H1 (cell line): ENCODE data around the gene SYNPO. TPM values are rescaled to one million over a fixed set of nuclear protein-coding genes. Genes with fewer than 3 reads are reported as not detected.

ENCODE experiments used
- CTCF ChIA-PET: fragments of 300-600 bp; sonication (Branson Sonifier 250); formaldehyde crosslinking; loops from one replicate; lab custom pipeline; 2021; ENCODE audit not compliant: partially characterized antibody; lab: Charles Lee
- POLR2A ChIA-PET: fragments of 300-600 bp; sonication (Branson Sonifier 250); formaldehyde crosslinking; loops from one replicate; lab custom pipeline; 2021; ENCODE audit warnings: inconsistent platforms; ENCODE audit not compliant: partially characterized antibody; lab: Charles Lee
- DNase-seq, 2 experiments: peaks; one replicate each; pipeline versions ENCODE4 v3.0.0 to v3.0.0-alpha.2; 2010 to 2022; ENCODE audit warnings: low spot score in 2 of 2, low read depth in 1 of 2, mixed read lengths in 1 of 2
- FAIRE-seq: peaks from 2 replicates; lab custom pipeline; 2011; peaks lifted over from hg19 to GRCh38; lab: Jason Lieb, UNC
- H2AFZ ChIP-seq: 2 replicates; pipeline ENCODE4 v1.8.1; 2012; ENCODE audit warnings: low read length, inconsistent platforms
- H2AK5ac ChIP-seq: 2 replicates; pipeline ENCODE4 v1.6.1; 2013; ENCODE audit warnings: low read depth, low read length
- H2BK120ac ChIP-seq: replicated peaks from 2 replicates; pipeline ENCODE3; 2013; ENCODE audit warnings: low read depth, low read length, inconsistent platforms
- H2BK12ac ChIP-seq: 2 replicates; pipeline ENCODE4 v1.6.1; 2013; ENCODE audit warnings: low read depth, low read length
- H2BK15ac ChIP-seq: 2 replicates; pipeline ENCODE4 v1.6.1; 2013; ENCODE audit warnings: low read length
- H2BK20ac ChIP-seq: 2 replicates; pipeline ENCODE4 v1.6.1; 2013; ENCODE audit warnings: low read length
- H2BK5ac ChIP-seq: 2 replicates; pipeline ENCODE4 v1.6.1; 2013; ENCODE audit warnings: low read depth, low read length
- H3K14ac ChIP-seq: 2 replicates; pipeline ENCODE4 v1.6.1; 2013; ENCODE audit warnings: inconsistent platforms; ENCODE audit not compliant: insufficient read length
- H3K18ac ChIP-seq: 2 replicates; pipeline ENCODE4 v1.6.1; 2013; ENCODE audit warnings: low read length; ENCODE audit errors: extremely low read depth
- H3K23ac ChIP-seq: 2 replicates; pipeline ENCODE4 v1.6.1; 2013; ENCODE audit warnings: inconsistent platforms; ENCODE audit not compliant: insufficient read length
- H3K23me2 ChIP-seq: 2 replicates; pipeline ENCODE4 v1.6.1; 2013; ENCODE audit warnings: low read depth, low read length
- H3K27ac ChIP-seq: 2 replicates; pipeline ENCODE4 v1.6.1; 2011; ENCODE audit warnings: low read depth, low read length, inconsistent platforms
- H3K27me3 ChIP-seq, 4 experiments: replicated peaks in 1 of 4; 1 replicate in 1 of 4; 2 replicates in 3 of 4; pipeline versions ENCODE4 v1.6.1 to v1.8.1; 2011 to 2013; ENCODE audit warnings: low read length in 3 of 4, mild to moderate bottlenecking in 3 of 4, inconsistent platforms in 2 of 4, mixed read lengths in 2 of 4, moderate library complexity in 1 of 4; ENCODE audit not compliant: control insufficient read depth in 3 of 4, insufficient read depth in 3 of 4; ENCODE audit errors: extremely low read depth in 1 of 4
- H3K36me3 ChIP-seq, 4 experiments: 2 replicates each; pipeline versions ENCODE4 v1.6.1 to v1.8.1; 2011 to 2013; ENCODE audit warnings: mild to moderate bottlenecking in 4 of 4, low read length in 3 of 4, moderate library complexity in 2 of 4, control low read depth in 1 of 4, inconsistent platforms in 1 of 4; ENCODE audit not compliant: insufficient read depth in 4 of 4, control insufficient read depth in 2 of 4
- H3K4ac ChIP-seq: replicated peaks from 2 replicates; pipeline ENCODE3; 2013; ENCODE audit warnings: low read length, low read depth, mixed read lengths, inconsistent platforms; ENCODE audit not compliant: insufficient read length
- H3K4me1 ChIP-seq, 4 experiments: replicated peaks in 1 of 4; 1 replicate in 1 of 4; 2 replicates in 3 of 4; pipeline versions ENCODE4 v1.6.1 to v1.8.1; 2011 to 2013; ENCODE audit warnings: low read length in 3 of 4, inconsistent platforms in 2 of 4, mixed read lengths in 1 of 4; ENCODE audit not compliant: insufficient read depth in 4 of 4, control insufficient read depth in 3 of 4
- H3K4me2 ChIP-seq, 2 experiments: 2 replicates each; pipeline versions ENCODE4 v1.6.1 to v1.8.1; 2011 to 2013; ENCODE audit warnings: low read depth in 2 of 2, low read length in 2 of 2, control low read depth in 1 of 2, inconsistent platforms in 1 of 2, mild to moderate bottlenecking in 1 of 2; ENCODE audit not compliant: insufficient read depth in 1 of 2
- H3K4me3 ChIP-seq, 4 experiments: fragments of 200-600, 300-600 bp in 1 of 4; sonication (generic), shearing (Covaris generic), sonication (Bioruptor Twin) in 1 of 4; 2 replicates each; pipeline versions ENCODE4 v1.5.1 to v1.8.1; 2011 to 2016; ENCODE audit warnings: low read length in 4 of 4, low read depth in 3 of 4, control low read depth in 2 of 4, inconsistent platforms in 2 of 4, mild to moderate bottlenecking in 2 of 4, mixed read lengths in 1 of 4, moderate library complexity in 1 of 4; ENCODE audit not compliant: insufficient read depth in 2 of 4; ENCODE audit errors: extremely low read depth in 1 of 4
- H3K56ac ChIP-seq: replicated peaks from 2 replicates; pipeline ENCODE3; 2013; ENCODE audit warnings: low read depth, mild to moderate bottlenecking, mixed read lengths, low read length, inconsistent platforms; ENCODE audit not compliant: insufficient read length
- H3K79me1 ChIP-seq: 2 replicates; pipeline ENCODE4 v1.6.1; 2013; ENCODE audit warnings: low read depth, low read length, control low read depth
- H3K79me2 ChIP-seq, 2 experiments: 2 replicates each; pipeline versions ENCODE4 v1.6.1 to v1.8.1; 2012 to 2013; ENCODE audit warnings: low read length in 2 of 2, mild to moderate bottlenecking in 2 of 2, inconsistent platforms in 1 of 2; ENCODE audit not compliant: insufficient read depth in 2 of 2, control insufficient read depth in 1 of 2
- H3K9ac ChIP-seq, 4 experiments: replicated peaks in 1 of 4; 1 replicate in 1 of 4; 2 replicates in 3 of 4; pipeline versions ENCODE4 v1.6.1 to v1.8.1; 2011 to 2013; ENCODE audit warnings: low read depth in 3 of 4, low read length in 3 of 4, control low read depth in 2 of 4, mild to moderate bottlenecking in 2 of 4, moderate library complexity in 2 of 4, inconsistent platforms in 1 of 4; ENCODE audit errors: extremely low read depth in 1 of 4
- H3K9me3 ChIP-seq, 2 experiments: 2 replicates each; pipeline versions ENCODE4 v1.6.1 to v1.8.1; 2012 to 2013; ENCODE audit warnings: mild to moderate bottlenecking in 2 of 2, moderate library complexity in 2 of 2, control low read depth in 1 of 2, inconsistent platforms in 1 of 2, low read depth in 1 of 2, low read length in 1 of 2, mixed read lengths in 1 of 2; ENCODE audit not compliant: insufficient read depth in 2 of 2
- H4K20me1 ChIP-seq, 2 experiments: replicated peaks in 1 of 2; 2 replicates each; pipeline versions ENCODE3 to v1.8.1; 2011 to 2013; ENCODE audit warnings: inconsistent platforms in 2 of 2, low read length in 2 of 2, mild to moderate bottlenecking in 1 of 2; ENCODE audit not compliant: insufficient read depth in 2 of 2, control insufficient read depth in 1 of 2
- H4K5ac ChIP-seq: 2 replicates; pipeline ENCODE4 v1.6.1; 2013; ENCODE audit warnings: low read length, low read depth, mixed read lengths, inconsistent platforms; ENCODE audit not compliant: insufficient read length
- H4K8ac ChIP-seq: 2 replicates; pipeline ENCODE4 v1.8.0; 2013; ENCODE audit warnings: mild to moderate bottlenecking, moderate library complexity, low read length, inconsistent platforms; ENCODE audit not compliant: insufficient read depth; ENCODE audit errors: extremely low read depth
- H4K91ac ChIP-seq: replicated peaks from 2 replicates; pipeline ENCODE3; 2013; ENCODE audit warnings: low read length, mixed read lengths, inconsistent platforms; ENCODE audit not compliant: insufficient read length
- POLR2AphosphoS5 ChIP-seq: IDR thresholded peaks from 2 replicates; pipeline ENCODE4 v1.6.1; 2011; ENCODE audit warnings: low read depth, low read length
- WGBS, 2 experiments: shearing (Covaris generic) in 1 of 2; methylation state at CpG; one replicate each; pipeline versions ENCODE4 v1.1.6 to v1.1.7; 2013 to 2015; ENCODE audit warnings: low lambda C conversion rate in 2 of 2, mixed read lengths in 2 of 2, inconsistent platforms in 1 of 2, low coverage in 1 of 2, missing lambda C conversion rate in 1 of 2; ENCODE audit not compliant: insufficient replicate concordance in 2 of 2, insufficient coverage in 1 of 2, insufficient read length in 1 of 2; ENCODE audit errors: extremely low coverage in 1 of 2, missing lambda C conversion rate in 1 of 2; 5-methylcytosine and 5-hydroxymethylcytosine counted together
- polyA plus RNA-seq, 7 experiments: library from polyadenylated mRNA; depleted of rRNA in 3 of 7; stranded (reverse) in 5 of 7; unstranded in 2 of 7; fragments of >200 nt in 5 of 7; fragments of 200-250 nt in 2 of 7; gene quantifications; 1 replicate in 5 of 7; 2 replicates in 1 of 7; 4 replicates in 1 of 7; pipeline versions ENCODE4 v1.2.1 to v1.2.3, GENCODE V29; 2011 to 2013; ENCODE audit warnings: missing spikeins in 2 of 7, mixed read lengths in 2 of 7
- total RNA-seq: library from RNA; stranded (reverse); fragmentation: NEBNext Ultra II Directional; extraction: Animal tissue kit (Norgen Biotek cat#: 25700); gene quantifications from 2 replicates; pipeline ENCODE4 v1.2.1, GENCODE V29; 2021

SYNPO gene
- total and polyA plus RNA-seq, 2 of the 8 experiments (the other 6 are each of a cell fraction or from before 2014, with no cell fraction given): 2.3 TPM

DNA sequence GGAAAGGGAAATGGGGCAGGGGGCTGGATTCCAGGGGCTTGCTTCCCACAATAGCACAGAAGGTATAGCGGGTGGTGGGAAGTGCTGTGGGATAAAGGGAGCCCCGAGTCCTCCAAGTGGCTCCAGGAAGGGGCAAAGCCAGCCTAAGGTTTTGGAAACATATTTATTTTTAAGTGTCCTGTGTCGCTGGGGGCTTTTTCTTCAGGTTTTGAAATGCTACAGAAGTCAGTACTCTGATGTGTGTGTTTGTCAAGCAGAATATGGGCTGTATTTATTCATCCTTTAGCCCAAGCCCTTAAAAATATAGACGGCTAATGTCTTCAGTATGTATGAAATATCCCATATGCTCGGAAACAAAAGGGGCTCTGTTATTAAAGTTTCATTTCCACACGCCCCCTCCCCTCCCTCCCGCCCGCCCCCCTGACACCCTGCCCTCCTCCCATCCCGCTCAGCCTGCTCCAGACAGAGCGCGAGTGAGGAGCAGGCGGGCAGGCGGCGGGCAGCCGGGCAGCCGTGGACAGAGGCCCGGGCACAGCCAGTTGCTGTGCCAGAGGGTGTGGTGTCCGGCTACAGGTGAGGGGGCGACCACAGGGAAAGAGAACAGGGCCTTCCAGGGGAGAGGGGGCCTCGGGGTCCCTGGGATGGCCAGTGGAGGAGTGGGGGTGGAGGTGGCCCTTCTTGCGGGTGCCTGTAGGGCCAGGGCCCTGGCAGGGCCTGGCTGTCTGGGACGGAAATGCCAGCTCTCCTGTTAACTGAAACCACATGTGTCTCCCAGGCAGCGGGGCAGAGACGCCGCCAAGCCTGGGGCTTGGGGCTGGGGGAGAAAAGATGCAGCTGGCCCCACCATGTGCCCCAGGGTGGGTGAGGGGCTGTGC, 39.6 kb upstream of the SYNPO start:
- Histone ChIP-seq H2BK20ac (no peak overlapping the region), H3K36me3 (no peaks in the 10 kb centered on the region), H2BK5ac (no peak overlapping the region), H4K91ac (no peak overlapping the region), H3K79me2 (no peaks in the 10 kb centered on the region), H3K4ac (no peak overlapping the region), H3K18ac (no peak overlapping the region), H2AK5ac (no peak overlapping the region), H4K20me1 (no peaks in the 10 kb centered on the region), H3K27ac (no peak overlapping the region), H3K4me1 (peaks cover 0 to 2% (median 0%) of the 10 kb centered on the region in 4 experiments; a peak in 1 of 7 replicates), H3K56ac (no peak overlapping the region), H2BK15ac (no peak overlapping the region), H3K9me3 (no peaks in the 10 kb centered on the region), H3K4me2 (no peak overlapping the region), H3K4me3 (no peak overlapping the region), H2BK12ac (no peak overlapping the region), H3K23ac (no peak overlapping the region), H2BK120ac (no peak overlapping the region), H3K9ac (no peak overlapping the region), H3K79me1 (no peaks in the 10 kb centered on the region), H3K14ac (no peak overlapping the region), H4K8ac (no peak overlapping the region; the same call in 1 of the 2 replicates), H3K23me2 (no peaks in the 10 kb centered on the region), H4K5ac (no peak overlapping the region), H2AFZ (0 out of 2 replicates have a peak overlapping the region, but pooled peaks have one; percentile 32), H3K27me3 (no peaks in the 10 kb centered on the region)
- FAIRE-seq (no peak), DNase-seq (no peak)
- POLR2A ChIA-PET: interaction anchor here (1.4 kb wide), 1 partner anchor 100 kb away, joined by 3 read pairs; the partner anchor contains the start of gene RBM22
- WGBS, 2 experiments: 88% methylated on average over 19 of the region's 25 CpGs; no CpG with 5 or more reads in 1 of the 2 experiments
- CTCF ChIA-PET: interaction anchor here (0.7 to 5.6 kb wide), 9 partner anchors 10 to 98 kb away, joined by 3 to 25 read pairs (median 3); no protein-coding TSS in a partner anchor
- no peak for TF ChIP-seq POLR2AphosphoS5
